Omental fat pad (tissue), 4 donors: ENCODE results near the gene PRKCA. TPM values are rescaled to one million over a fixed set of nuclear protein-coding genes. Genes with fewer than 3 reads are reported as not detected.

Source experiments
- ATAC-seq: fragments of 150-250 bp; one replicate; pipeline ENCODE4 v1.9.1; 2016; ENCODE audit warnings: mild to moderate bottlenecking, moderate library complexity; ENCODE audit not compliant: low FRiP score
- DNase-seq: peaks from one replicate; pipeline ENCODE4 v3.0.0-alpha.2; 2019; ENCODE audit warnings: low spot score
- CTCF ChIP-seq, 3 donors: fragments of 450-650 bp; IDR thresholded peaks; one replicate each; pipeline ENCODE4 v1.5.1; 2016 to 2017; ENCODE audit warnings: antibody characterized with exemption in 3 of 3, mild to moderate bottlenecking in 3 of 3, moderate library complexity in 2 of 3
- total RNA-seq, 4 donors: library from RNA; depleted of rRNA; stranded (reverse); fragments of >200 nt; gene quantifications; one replicate each; pipeline ENCODE4 v1.1.0, GENCODE V29; 2016

The PRKCA gene
- total RNA-seq, 4 donors from 2014 or later: 6.7 to 14.3 (median 10.3) TPM

- ATAC-seq: no peak
- no peak for TF ChIP-seq CTCF (IDR thresholded peaks at IDR 0.05)
- no peak for DNase-seq
Measured at GRCh38 chr17:66412857-66413558, 110.6 kb downstream of the PRKCA start.

GRCh38 chr17:66413559-66414520, 111.4 kb downstream of the PRKCA start:
- no peak for TF ChIP-seq CTCF (IDR thresholded peaks at IDR 0.05)
- no peak for ATAC-seq
- DNase-seq: no peak

- DNase-seq (no peak), ATAC-seq (no peak)
- no peak for TF ChIP-seq CTCF (IDR thresholded peaks at IDR 0.05)
Measured at GRCh38 chr17:66414561-66415175, 112.3 kb downstream of the PRKCA start.

GRCh38 chr17:66415366-66416206, 113.2 kb downstream of the PRKCA start:
- DNase-seq (no peak), ATAC-seq (no peak)
- TF ChIP-seq CTCF (IDR thresholded peaks at IDR 0.05): no peak

- no peak for DNase-seq
- ATAC-seq: no peak
- TF ChIP-seq CTCF (IDR thresholded peaks at IDR 0.05): no peak
Measured at GRCh38 chr17:66416207-66416940, 114.0 kb downstream of the PRKCA start.

GRCh38 chr17:66417300-66417719, 114.9 kb downstream of the PRKCA start:
- DNase-seq (no peak), ATAC-seq (no peak)
- no peak for TF ChIP-seq CTCF (IDR thresholded peaks at IDR 0.05)
